ENCODE data around the gene LPP.

LPP gene

DNA sequence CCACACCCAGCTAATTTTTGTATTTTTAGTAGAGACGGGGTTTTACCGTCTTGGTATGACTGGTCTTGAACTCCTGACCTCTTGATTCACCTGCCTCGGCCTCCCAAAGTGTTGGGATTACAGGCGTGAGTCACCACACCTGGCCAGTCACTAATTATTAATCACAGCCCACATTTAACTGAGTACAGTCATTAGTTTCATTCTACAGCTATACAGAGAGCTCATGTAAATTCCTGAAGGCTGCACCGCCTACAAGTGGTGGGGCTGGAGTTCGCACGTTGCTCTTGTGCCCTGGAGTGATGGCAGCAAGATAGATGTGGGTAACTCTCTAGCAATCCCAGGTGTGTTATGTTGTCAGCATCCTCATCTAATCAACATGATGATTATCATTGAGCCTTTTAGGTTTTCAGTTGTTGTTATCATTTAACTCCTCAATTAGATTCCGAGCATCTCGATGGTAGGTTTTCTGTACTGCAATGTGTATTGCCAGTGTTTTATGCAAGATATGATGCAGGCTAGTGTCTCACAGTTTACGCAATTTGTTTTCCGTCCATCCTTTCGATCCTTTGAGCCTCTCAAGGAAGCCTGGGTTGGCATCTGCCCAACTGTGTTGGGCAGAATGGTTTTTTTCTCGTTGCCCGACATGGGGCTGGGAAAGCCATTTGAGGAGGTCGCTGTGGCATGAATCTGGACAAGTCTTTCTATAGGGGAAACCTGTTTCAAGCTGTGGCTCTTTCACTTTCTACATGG, 216.3 kb downstream of the LPP start:
- DNase-seq, result no peak

DNA sequence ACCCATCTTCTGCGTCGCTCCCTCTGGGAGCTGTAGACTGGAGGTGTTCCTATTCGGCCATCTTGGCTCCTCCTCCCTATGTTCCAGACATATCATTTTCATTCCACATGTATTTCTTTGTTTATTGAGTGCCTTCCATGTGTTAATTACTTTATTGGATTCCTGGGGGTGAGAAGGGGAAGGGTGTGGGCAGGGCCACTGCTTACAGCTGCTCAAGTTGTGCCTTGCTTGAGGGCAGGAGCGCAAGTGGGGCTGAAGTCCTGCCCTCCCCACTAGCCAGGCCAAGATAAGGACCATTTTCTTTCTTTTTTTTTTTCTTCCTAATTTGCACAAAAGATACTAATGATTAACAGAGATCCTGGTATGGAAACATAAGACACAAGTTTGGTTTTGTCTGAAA, 224.8 kb downstream of the LPP start:
- no peak for DNase-seq

DNA sequence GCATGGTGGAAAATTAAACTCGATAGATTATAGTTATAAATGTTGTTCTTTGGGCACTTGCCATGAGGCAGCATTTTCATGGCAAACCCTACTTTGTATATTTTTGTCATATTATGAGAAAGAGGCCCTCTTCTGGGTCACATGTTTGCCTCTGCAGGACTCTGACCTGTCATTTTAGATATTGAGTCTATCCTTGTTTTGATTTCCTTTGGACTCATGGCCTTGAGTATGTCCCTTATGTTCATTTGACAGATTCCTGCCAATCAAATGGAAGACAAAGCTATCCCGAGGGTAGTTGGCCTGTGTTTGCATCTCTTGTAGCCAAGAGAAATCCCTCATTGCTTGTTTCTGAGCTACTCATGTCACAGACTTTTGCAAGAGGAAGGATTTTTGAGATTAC, 226.3 kb downstream of the LPP start:
- no peak for DNase-seq

DNA sequence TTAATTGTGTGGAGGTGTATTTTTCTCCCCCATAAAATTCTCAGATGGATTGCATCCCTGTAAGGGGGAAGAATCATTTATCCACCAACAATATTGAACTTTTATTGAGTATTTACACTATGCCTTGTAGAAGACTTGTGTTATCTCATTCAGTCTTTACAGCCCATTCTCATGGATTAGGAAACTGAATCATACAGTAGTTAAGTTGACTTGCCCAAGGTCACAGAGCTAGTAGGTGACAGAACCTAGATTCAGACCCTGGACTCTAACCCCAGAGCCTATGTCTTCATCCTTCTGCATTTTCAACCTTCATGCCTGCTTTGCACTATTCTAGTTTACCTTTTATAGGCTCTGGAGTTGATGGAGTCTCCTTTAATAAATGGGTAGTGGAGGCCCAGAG, 226.8 kb downstream of the LPP start:
- no peak for DNase-seq

DNA sequence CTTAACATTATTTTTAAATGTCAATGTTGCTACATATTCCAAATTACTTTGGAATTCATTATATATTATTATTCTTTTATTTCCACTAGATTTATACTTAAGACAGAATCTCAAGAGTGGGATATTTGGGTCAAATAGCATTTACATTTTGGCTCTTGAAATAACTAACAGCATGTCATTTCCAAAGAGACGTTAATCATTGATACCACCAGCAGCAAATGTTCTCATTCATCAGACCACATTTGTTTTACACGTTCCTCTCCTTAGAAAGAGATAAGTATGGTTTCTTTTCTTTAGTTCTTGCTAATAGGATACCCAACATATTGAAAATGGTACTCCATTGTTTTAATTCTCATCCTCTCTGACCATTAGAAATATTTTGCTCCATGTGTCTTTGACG, 229.8 kb downstream of the LPP start:
- no peak for DNase-seq

DNA sequence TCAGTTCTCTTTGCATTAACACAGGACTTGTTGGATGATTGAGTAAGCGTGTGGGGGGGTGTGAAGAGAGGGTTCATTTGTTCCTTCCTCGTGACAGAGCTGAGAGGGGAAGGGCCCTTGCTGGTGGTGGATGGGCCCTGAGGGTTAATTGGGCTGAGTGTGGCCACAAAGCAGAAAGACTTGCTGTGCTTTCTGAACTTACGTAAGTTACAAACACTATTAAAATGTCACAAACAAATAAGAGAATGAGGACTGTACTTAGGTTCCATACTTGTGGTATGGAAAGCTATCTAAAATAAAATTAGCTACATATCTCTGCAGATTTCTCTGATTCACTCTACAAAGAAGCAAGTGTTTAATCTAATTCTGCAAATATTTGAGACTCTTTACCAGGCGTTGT, 231.3 kb downstream of the LPP start:
- no peak for DNase-seq

DNA sequence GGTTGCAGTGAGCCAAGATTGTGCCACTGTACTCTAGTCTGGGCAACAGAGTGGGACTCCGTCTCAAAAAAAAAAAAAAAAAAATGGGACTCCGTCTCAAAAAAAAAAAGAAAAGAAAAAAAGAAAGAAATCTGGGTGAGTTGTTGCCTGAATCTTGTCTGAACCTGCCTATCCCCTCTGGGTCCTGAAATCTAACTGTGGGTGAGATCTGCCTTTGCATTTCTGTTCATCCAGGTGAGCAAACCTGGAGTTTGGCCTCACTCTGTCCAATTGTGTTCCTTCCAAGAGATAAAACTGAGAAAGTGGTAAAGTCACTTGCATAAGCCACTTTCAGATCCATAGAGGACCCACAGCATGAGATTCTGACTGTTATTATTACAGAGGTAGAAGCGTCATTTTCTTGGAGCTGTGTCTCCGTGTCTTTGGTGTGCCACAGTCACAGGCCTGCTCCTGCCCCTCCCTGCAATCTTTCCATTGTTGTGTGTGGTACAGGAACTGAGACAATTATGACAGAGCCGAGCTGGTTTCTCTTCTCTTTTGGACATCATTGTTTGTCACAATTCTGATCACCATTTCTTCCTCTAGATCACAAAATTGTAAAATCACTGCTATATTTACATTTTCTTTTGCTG, 235.9 kb downstream of the LPP start:
- no peak for DNase-seq

DNA sequence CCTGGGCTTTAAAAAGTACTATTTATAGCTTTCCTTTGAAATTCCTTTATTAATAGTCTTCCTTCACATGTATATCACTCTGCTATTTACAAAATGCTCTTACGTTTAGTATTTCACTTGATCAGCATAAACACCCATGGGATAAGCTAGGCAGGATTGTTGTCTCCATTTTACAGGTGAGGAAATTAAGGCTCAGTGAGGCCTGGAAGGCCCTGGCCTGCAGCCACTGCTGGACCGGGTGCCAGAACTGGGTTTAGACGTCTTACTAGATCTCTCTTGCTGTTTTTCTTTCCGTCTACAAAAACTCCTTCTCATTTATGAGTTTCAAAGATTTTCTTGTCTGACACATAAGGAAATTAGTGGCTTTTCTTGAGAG, 236.4 kb downstream of the LPP start:
- DNase-seq, result no peak

DNA sequence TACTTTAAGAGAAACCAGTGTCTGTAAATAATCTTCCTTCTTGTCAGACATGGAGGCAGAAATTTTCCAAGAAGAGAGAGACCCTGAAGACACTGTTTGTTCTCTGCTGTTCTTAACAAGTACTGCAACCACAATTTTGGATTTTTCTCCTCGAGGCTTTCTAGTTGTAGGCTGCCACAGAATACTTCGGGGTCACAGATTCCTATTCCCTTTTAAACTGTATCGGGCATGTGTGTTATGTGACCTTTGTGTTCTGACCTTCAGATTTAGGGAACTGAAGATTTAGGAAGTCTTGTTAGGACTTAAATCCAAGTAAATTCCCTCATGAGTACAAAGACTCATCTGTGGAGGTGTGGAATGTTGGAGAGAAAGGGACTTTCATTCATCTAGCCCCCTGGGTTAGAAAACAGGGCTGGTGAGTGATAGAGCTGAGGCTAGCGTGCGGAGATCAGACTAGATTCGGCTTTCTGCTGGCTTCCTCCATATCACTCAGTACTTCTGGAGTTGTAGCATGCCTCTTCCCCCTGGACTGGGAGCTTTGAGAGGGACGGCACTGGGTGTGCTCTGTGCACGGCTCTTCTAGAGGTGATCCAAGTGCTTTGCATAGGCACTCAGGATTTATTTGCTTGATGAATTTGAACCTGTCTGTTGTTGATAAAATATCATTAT, 237.0 kb downstream of the LPP start:
- no peak for DNase-seq

DNA sequence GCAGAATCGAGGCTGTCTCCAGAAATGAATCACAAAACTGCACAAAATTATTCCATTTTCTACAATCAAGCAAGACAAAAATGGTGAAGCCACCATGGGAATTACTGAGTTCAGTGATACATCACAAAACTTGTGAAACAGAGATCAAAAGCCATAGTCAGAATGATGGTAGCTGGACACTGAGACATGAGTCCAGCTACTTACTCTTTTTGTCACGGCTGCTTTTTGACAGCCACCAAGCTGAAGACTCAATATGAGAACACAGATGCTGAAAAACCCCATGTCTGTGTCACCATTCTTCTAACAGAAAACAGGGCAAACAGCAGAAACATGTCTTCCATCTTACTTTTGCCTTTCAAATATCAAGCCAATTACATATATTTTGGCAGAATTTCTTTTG, 237.6 kb downstream of the LPP start:
- DNase-seq, result no peak

DNA sequence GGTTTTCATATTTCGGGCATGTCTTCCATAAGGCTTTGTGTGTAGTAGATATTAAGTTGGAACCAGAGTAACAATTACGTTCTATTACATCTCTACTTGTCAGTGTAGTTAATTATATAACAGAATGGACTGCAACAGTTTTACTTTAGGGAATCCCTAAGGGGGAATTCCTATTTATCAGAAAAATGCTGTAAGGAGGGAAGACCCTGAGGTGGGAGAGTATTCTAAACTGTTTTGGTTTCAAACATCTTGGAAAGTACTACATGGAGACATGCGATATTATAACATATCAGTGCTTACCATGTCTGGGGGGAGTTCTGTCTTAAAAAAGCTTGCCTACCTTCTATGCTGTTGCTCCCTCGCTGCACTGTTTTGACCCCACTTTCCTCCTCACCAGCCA, 238.1 kb downstream of the LPP start:
- DNase-seq, result no peak

DNA sequence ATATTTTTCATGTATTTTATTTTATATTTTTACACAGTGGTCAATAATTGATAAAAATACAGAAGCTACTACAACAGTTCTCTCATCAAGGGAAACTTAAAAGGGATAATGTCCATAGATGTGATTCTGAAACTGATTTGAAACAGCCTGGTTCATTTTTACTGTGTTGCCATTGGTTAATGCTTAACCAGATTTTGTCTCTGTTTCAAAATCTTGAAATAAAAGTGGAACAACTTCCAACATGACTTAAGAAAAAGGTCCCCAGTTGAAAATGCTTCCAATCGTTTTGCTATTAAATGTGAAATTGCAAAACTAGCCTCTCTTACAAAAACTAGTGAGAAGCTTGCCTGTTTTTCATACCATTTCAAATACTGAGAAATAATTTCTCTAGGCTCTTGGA, 240.7 kb downstream of the LPP start:
- DNase-seq, result no peak

DNA sequence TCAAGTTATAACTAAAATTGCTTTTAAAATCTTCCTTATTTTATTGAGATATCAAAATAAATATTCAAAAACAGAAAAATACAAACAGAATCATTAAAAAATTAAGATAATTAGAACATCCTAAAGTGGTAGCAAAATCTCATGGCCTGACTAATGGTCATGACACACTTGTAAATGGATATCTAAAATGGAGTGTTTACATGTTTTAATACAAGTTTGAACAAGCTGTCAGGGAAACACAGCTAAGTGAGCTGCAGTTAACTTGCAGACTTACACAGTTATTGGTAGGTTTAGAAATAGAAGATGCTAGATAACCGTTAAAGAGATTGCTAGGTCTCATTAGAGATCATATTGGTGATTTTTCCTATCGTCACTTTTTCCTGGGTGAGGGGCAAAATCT, 242.3 kb downstream of the LPP start:
- no peak for DNase-seq

DNA sequence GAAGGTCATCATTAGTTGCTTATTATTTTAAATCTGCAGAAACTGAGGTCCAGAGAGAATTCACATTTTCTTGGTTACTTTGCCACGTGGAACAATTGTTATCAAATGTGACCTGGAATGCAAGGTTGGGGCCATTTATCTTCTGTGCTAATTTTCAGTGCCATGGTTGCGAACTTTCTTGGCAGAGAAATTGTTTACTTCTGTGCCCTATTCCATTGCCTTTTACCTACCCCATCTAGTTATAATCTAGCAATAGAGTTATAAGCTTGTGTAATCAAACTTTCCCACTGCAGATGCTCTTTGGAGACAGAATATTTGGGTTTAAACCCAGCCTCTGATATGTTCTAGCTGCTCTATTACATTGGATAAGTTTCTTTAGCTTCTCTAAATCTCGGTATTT, 242.9 kb downstream of the LPP start:
- no peak for DNase-seq

DNA sequence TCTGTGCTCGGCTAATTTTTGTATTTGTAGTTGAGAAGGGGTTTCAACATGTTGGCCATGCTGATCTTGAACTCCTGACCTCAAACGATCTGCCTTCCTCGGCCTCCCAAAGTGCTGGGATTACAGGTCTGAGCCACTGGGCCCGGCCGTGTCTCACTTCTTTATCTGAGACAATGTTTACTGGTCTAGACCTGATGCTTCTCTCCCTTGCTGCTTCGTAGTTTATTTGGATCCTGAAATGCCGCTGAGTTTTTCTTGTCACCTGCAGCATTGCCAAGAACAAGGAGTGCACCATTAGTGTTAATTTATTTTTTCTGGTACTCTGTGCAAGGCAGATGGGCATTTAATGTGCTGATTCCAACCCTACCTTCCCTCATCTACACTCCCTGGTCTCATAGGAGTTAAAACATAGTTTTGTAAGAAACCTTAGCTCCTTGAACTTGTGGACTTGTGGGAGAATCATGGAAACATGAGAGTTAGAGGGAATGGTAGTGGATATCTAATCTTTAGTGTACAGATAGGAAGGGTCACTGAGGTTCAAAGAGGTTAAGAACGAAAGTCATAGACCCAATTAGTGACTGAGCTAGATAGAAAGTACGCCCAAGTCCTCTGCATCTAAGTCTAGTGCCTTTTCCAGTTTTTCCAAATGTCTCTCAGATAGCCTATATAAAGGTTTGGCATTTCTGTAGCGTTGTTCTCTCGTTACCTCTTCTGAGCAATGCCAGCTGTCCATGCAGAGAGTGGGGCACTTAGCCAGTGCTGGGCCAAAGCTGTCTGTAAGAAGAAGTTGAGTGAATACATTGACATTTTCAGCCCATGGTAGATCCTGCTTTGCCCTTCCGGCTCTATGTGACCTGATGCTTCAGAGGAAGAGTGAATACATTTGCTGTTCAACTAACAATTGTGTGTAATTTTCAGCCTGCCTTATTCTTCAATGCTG, 244.1 kb downstream of the LPP start:
- DNase-seq, result no peak

DNA sequence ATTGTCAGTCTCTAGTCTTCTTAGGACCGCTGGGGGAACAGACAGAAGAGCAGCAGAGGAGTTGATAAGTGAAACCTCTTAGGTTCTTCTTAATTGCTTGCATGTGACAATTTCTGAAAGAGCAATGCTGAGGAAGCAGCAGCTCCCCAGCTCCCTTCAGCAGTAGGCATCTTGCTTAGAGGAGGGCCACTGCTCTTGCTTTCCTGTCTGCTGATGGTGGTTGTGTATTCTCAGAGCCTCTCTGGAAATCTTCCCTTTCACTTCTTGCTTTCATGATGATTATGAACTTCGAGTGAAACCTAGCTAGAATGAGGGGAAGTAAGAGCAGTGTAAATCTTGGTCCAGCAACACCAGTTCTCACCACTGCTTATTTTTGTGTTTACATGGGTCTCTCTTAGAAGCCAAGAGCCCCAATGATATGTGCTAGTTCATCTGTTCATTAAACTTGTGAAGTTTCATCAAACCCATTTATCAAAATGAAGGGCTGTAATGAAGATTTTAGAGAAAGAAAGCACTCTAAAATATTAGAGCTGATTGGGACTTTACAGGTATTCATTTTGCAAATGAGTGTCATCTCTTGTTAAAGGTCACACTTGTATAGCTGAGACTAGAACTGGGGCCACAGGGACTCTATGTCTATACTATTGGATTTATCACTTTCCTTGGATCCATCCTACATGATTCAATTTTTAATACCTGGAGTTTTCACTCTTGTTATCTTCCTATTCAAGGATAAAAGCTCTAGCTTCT, 246.7 kb downstream of the LPP start:
- DNase-seq, result no peak

DNA sequence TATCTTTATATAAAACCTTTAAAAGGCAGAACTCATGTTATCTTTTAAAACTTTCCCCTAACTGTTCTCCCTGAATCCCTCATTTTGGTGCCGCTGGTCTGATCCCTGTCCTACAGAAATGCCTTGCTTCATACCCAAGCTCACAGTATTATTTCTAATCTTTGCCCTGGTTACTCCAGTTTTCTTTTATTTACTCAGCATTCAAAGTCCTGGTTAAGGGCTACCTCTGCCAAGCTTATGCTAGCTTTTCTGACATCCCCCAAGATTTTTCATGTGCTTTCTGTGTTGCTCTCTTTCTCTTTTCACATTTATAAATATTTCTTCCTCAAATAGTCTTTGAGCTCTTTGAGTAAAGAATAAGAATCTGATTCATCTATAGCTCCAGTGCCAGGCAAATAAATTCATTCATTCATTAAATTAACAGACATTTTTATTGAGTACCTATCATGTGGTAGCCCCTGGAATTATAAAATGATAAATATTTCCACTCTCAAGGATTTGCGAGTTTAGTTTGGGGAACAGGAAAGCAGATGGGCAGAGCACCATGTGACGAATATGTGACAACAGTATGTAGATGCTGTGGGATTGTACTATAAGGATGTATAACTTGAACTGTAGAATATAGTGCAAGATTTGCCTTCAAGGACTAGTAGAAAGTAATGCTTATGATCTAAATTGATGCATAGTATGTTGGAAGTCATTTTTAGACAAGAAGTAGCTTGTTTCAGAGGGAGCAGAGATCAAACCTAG, 247.5 kb downstream of the LPP start:
- no peak for DNase-seq

DNA sequence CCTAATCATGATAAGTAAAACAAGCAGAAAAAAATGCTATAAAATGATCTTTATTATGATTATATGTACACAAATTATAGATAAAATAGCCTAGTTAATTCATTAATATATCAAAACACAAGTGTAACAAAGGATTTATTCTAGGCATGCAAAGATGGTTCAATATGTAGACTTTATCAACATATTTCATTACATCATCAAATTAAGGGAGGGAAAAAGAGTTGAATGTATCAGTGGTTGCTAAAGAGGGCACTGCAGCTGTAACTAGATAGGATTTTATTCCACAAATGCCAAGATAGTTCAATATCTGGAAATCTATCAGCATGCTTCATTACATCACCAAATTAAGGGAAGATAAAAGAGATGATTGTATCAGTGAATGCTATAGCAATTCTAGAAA, 248.3 kb downstream of the LPP start:
- DNase-seq, result no peak

DNA sequence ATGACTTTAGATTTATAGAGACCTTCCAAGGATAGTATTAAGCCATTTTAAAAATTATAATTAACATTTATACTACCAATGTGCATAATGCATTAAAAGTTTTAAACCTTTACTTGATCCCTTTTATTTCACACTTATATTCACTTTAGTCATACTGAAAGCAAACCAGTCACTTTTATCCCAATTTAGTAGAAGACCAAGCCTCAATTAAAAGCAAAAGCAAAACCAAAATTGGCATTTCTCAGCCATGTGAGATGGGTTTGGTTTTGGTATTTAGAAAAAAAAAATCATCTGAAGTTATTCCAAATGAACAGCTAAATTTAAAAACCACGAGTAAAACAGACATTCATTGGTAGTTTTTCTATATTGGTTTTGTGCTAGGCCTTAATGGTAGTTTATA, 249.4 kb downstream of the LPP start:
- no peak for DNase-seq

DNA sequence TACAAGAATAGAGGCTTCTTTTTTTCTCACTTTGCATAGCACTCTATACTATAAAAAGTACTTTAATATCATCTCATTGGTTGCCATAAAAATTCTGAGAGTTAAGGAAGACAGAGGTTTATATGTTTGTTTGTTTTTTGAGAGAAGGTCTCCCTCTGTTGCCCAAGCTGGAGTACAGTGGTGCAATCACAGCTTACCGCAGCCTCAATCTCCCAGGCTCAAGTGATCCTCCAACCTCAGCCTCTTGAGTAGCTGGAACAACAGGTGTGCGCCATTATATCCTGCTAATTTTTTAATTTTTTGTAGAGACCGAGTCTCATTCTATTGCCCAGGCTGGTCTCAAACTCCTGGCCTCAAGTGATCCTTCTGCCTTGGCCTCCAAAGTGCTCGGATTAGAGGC, 250.2 kb downstream of the LPP start:
- DNase-seq, result no peak

DNA sequence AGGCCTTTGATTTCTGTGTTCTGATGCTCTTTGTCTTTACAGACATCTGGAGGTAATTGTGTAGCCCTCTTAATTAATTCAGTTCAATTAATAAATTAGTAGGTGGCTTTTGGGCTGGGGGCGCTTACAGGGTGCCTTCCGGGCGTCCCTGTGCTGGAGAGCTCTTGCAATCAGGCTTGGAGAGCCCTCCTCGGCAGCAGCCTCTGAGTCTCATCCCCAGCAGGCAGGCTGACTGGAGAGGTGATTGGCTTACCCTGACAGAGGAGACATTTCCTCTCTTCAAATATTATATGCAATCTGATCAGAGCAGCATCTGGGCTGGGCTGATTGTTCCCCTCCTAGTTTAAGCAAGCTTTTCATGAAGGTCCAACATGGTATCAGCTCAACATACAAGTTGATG, 250.7 kb downstream of the LPP start:
- no peak for DNase-seq
